Measurements from ENCODE around the gene FHIT.

The FHIT gene

DNA sequence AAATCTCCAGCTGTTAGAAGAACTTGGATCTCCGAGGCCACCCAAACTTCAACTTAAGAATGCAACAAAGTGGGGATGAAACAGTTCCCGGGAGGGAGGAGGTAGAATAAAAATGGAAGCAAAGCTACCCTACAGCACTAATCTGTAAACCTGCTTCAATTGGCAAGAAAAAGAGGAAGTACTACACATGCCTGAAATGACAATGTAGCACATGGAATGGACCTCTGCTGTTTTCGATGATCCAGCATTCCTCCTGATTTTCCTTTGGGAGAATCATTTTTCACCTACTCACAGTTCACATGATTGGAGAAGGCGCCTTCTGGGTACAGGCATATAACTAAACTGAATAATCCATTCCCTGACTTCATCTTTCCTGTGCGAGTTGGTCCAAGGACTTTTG lies 1081.5 kb downstream of the FHIT start:
- no peak for DNase-seq (ENCODE audit: low read depth in 3 of 3)

DNA sequence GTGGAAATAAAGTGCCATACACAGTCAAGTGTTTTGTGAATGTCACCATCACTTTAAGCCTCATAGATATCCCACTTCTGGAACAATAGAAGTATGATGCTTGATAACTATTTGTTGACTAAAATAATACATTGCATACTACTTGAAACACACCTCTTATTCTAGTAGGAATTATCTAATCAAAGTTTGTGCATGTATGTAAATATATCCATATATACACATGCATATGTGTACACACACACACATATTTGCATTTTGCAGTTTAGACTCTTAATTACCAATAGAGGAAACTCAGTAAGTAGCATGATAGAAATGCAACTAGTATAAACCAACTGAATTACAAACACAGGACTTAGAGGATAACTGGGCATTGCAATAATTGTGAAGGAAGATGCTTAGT lies 1084.1 kb downstream of the FHIT start:
- DNase-seq (ENCODE audit: low read depth in 3 of 3) = no peak

DNA sequence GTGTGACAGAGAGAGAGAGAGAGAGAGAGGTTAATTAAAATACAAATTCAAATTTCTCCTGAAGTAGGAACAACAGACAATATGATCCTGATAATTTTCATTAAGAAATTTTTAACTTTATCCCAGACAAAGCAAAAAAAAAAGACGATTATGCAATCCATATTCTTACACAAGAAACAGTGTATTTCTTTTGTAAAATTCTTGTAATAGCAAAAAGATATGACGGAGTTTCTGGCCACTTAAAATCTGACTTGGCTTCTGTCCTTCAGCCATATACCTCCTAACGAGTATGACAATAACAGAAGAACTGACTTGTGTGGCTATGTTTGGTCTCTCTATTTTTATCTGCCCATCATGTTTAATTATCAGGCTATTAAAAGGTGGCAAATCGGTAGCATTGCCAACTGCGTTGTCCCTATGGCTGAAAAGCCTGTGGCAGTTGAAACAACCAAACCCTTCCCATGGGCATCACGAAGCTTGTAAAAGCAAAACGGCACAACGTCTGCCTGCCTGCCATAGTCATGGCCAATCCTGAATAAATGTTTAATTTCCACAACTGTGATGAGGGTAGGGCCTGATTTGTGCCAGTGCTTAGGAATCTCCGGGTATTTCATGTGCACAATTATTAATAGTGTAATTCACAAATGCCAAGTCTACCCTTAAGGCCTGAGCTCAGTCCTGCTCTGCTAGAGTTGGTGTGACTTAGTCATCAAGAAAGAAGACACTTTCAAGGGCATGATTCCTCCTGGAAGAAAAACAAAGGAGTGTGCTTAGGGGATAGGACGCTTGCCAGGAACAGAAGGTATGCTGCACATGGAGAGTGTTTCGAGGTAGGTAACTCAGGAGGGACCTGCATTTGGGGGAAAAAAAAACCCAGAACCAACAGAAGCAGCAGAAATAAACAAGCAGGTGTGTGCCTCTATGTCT lies 1090.2 kb downstream of the FHIT start:
- no peak for DNase-seq (ENCODE audit: low read depth in 3 of 3)

DNA sequence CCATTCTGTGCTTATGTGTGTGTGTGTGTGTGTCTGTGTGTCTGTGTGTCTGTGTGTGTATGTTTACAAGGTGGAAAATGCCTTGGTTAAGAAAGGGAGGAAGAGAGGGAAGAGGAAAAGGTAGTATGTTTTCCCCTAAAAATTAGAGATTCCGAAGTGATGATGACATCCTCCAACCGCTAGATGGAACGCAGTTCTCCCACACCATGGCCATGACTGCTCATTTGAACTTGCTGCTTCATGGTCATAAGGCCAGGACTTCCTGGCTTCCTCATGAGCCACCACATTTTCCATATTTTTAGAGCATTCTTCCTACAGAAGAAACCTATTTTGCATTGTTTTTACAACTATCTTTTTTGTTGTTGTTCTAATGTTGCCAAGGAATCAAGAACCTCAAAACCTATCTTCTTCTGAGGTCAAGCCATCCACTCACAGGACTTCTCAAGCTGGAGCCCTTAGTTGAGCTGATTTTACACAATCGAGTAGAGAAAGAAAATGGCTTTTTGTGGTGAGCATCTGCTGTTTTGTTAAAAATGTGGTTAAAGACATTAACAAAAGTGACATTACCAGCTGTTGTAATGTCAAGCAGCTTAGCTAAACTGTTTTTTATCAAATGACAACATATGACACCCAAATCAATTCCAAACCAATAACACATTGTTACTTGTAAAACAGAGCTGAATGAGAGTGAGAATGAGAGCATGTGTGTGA lies 1091.0 kb downstream of the FHIT start:
- DNase-seq (ENCODE audit: low read depth in 3 of 3) = no peak

DNA sequence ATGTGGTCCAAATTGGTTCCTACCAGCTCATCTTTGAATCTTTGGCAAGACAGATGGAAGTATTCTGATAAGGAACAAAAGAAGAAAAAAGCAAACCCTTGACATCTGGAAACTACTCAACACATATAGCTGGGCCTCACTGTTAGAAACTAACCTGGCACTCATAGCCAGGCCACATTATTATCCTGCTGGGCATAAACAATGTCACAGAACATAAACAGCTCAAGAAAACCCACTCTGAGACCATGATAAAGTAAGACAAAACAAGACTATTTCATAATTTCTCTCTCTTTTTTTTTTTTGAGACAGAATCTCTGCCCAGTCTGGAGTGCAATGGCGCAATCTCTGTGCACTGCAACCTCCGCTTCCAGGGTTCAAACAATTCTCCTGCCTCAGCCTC lies 1093.2 kb downstream of the FHIT start:
- no peak for DNase-seq (ENCODE audit: low read depth in 3 of 3)

DNA sequence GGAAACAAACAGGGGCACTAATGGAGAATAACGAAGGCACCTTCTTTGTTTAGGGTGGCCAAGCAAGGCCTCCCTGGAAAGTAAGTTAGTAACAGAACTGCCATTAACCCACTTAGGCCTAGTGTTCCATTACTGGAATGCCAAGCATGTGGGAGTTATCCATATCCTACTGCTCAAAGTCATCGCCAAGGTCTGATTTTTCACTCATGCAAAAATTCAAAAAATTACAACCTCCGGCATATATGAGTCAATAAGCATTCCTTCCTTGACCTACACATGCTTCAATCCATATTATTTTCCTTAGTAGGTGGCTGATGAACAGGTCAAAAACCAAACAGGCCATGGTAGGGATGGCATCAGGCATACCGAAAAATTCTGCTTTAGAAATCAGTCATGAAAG lies 1097.2 kb downstream of the FHIT start:
- DNase-seq (ENCODE audit: low read depth in 3 of 3) = no peak

DNA sequence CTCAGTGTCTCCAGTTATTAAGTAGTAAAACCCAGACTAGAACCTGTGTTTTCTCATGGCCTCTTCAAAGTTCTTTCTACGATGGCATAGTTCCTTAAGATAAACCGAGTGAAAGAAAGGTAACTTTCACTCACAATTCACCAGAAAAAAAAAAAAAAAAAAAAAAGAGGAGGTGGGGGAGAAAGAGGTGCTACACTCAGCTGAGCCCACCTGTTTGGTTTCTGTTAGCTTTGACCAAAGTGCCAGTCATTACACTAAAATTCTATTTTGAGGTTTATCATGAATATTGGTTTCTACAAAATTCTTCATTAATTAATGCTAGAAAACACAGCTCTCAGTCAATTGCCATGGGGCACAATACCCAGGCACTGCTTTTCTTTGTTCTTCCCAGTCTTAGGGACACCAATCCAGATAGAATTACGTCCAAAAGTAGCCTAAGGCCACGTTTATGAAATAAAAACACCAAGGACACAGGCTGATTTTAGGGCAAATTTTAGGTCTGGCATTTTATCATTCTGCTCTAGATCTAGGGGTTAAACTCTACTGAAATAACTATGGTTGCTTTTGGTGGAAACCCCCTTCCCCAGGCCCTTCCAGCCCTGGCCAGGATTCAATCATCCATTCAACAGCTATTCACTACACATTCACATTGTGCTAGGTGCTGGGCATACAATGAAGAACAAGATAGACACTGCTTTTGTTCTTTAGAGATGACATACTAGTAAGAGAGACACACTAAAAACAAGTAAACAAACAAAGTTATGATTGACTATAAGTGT lies 1097.8 kb downstream of the FHIT start:
- no peak for DNase-seq (ENCODE audit: low read depth in 3 of 3)

DNA sequence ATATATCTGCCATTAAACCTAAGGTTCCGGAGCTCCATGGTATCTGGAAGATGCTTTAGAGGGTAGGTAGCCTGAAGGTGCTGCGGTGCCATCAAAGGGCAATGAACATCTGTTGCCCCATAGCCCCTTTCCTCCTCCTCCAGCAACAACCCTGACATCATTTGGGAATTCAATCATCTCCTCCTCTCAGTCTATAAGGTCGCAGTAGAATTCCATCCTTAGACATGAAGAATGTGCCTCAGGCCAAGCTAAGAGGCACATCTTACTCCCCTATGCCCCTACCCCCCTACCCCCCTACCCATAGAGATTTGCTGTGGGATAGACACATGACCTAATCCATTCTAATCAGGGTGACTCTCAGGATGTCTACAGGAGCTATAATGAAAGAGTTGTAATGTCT lies 1101.8 kb downstream of the FHIT start:
- DNase-seq (ENCODE audit: low read depth in 3 of 3) = no peak

DNA sequence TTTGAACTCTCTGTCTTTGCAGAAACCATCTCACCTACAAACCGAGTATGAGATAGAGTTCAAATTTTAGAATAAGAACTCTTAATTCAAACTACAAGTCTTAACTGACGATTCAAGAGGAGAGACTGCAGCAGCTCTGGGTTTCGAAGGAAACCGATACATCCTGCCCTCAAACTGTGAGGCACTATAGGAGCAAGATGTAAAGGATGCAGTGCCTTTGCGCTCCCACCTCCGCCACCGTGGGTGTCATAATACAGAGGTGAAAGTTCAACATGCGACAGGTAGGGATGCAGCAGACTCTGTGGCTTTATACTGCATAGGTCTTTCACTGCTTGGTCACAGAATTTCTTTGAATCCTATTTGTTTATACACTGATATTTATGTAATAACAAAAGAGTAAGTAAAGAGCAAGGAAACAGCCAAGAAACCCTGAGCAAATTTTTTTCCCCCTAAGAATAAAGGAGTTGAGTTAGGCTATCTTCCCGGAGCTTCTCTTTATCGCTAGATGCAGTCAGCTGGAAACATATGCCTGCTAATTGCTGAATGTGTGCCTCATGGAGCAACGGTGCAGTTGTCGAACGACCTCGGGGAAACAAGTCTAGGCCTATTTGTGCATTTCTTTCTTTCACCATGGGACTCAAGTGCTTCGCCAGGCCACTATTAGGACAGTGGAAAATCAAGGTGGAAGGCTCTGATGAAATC lies 1103.9 kb downstream of the FHIT start:
- no peak for DNase-seq (ENCODE audit: low read depth in 3 of 3)

DNA sequence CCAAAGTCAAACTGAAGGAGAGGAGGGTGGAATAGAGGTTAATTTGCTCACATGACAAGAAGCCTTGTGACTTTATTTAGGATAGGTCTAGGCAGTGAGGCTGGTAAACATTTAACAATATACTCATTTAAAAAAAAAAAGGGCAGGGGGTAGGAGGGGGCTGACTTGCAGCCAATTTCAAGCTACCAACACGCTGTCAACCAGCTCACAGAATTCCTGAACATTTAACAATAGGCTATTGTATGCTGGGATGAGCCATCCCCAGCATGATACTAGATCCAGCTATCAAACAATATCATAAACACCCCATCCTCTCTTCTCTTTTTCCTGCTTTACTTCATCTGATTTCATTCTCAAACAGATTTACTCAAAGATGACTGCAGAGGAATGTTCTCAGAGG lies 1105.1 kb downstream of the FHIT start:
- no peak for DNase-seq (ENCODE audit: low read depth in 3 of 3)

DNA sequence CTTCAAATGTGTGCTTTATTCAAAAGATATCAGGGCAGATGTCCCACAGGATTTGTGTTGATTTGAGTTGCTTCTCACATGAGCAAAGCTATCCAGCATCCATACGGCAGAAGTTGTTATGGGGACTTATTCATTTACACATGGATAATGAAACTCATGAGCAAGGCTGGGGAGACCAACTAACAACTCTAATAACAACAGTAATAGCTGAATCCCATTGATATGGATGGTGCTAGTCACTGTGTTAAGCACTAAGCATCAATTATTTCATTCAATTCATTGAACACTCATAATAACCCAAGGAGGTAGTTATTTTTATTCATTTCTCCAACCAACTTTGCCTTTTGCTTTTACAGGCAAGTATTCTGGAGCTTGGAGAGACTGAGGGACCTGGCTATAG lies 1107.2 kb downstream of the FHIT start:
- DNase-seq (ENCODE audit: low read depth in 3 of 3) = no peak

DNA sequence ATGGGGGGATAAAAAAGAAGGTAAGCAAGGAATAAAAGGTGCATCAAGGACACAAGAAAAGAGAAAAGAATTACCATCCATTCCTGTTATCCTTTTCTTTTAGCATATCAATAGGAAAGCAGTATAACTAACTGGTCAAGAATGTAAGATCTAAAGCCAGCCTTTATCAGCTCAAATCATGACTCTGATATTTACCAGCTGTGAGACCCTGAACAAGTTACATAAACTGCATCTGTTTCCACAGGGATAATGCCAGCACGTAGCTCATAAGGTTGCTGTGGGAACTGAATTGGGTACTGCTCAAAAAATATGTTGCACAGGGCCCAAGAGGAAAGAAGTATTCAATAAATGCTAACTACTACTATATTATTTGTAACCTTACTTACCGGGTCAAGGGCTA lies 1109.2 kb downstream of the FHIT start:
- DNase-seq (ENCODE audit: low read depth in 3 of 3) = no peak

DNA sequence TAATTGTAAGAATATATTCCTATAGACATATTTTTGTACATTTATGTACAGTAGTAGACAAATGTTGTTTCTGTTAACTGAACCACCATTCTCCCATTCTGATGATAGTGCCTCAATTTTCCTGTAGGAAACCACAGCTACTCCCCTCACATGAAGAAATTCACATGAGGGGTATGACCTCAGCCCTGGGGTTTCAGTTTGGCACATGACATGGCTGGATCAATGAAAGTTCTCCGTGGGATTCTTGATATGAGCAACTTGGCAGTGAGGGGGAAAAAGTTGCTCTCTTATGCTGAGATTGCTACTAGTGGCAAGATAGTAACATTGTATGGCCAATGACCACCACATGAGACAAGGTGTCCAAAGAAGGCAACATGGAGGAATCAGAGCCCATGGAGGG lies 1111.1 kb downstream of the FHIT start:
- DNase-seq (ENCODE audit: low read depth in 3 of 3) = peak in 1 of 3 experiments; percentile 3

DNA sequence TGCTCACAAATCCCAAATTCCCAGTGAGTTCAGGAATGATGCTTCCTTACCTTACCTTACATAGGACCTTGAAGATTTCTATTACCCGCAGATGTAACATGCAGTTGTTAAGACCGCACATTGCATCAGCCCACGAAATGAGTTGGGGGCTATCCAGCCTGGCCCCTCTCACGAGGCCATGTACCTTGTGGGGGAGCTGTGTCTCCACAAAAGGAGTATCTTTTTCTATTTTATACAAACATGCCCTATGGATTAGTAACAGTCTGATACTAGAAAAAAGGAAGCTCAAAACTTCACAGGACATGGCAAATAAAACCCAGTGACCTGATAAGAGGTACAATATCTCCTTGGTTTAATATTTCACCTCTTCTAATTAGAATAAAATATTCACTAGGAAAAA lies 1114.7 kb downstream of the FHIT start:
- no peak for DNase-seq (ENCODE audit: low read depth in 3 of 3)

DNA sequence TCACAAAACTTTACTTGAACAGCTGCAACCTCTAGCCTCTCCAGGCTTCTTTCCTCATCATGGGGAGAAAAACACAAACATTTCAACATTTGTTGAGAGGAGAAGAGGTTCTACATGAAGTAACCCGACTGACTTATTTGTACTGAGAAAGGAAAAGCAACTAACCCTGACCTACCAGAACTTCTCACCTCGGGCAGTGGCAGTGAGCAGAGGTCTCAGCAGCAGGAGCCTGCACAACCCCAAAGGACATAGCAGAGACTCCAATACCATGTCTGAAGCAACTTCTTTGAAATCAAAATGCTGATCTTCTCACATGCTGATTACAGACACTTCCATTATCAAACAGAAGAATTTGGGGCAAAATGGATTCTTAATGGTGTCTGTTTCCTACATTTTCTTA lies 1115.8 kb downstream of the FHIT start:
- no peak for DNase-seq (ENCODE audit: low read depth in 3 of 3)

DNA sequence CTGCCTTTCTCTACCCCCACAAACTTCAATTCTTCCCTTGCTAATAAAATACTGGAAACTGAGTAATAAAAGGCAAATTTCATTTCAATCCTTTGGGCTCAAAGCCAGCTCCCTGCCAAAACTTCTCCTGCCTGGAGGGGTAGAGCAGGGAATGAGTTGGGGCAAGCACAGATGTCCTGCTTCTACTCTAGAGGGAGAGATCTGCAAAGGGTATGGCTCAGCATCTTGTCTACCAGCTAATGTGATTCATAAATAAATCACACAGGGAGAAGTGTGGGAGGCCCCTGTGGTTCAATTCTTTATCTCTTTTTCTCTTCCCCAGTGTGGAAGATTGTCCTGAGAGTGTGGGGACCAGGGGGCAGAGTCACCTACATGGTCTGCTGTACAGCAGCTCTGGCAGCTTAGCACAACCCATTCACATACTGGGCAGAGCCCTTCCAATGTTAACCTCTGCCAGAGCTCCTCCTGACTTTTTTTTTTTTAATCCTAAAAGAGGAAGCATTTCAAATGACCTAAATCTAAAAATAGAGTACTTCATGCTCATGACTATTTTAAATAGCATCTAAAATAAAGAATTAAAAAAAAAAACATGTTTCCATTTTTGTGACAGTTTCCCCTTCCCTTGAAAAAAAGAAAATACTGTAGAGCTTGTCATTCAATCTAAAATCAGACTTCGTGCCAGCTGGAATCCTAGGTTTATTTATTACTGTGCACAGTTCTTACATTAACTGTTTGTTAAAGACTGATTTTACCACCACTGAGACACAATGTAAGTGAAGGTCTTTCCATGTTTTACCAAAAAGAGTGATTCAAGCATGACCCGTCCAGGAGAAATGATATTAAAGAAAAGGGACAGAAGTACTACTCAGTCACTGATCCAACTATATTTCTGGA lies 1117.7 kb downstream of the FHIT start:
- no peak for DNase-seq (ENCODE audit: low read depth in 3 of 3)

DNA sequence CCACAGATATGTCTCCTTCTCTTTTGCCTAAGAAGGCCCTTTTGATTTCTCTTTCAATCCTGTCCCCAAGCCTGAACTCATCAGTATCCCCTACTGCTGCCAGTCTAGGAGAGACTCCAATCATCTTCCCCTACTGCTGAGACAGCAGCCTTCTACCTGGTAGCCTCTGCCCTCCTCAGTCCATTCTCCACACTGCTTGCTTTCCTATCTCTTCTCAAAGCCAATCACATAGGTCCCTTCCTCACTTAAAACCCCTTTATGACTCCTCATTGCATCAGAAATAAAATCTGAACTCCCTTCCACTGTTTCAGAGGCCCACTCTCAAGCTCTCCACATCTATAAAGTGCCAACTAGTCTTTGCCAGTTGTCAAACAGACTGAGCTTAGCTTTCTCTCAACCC lies 1119.6 kb downstream of the FHIT start:
- no peak for DNase-seq (ENCODE audit: low read depth in 3 of 3)

DNA sequence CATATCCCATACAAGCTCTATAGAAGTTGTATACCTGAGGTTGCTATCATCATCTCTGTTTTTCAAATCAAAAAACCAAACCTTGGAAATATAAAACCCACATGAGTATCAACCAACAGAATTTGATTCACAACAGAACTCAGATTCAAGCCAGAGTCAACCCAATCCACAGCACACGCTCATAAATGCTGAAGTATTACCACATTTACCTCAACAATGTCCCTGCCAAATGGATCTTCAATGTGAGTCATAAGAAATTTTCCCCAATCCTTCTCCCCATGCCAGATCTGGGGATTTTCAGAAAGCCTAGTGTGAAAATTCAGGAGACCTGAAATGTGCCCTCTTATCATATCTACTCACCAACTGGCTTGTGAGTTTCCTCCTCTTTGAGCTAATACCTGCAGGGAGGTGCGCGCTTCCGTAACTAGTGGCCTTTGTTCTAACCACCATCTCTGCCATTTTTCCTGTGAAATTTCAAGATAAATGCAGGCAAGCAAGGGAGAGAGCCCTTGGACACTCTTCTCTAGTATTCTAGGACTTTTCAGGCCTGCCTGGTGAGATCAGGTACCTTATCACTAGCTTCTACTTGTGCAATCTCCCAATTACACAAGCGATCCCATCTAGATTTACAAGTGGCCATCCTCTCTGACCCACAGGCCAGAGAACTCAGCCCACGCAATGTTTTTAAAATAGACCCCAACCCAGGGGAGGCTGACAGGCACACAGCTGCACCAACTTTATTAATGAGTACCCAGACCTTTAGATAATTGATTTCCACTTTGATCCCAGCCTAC lies 1124.5 kb downstream of the FHIT start:
- DNase-seq (ENCODE audit: low read depth in 3 of 3) = no peak

DNA sequence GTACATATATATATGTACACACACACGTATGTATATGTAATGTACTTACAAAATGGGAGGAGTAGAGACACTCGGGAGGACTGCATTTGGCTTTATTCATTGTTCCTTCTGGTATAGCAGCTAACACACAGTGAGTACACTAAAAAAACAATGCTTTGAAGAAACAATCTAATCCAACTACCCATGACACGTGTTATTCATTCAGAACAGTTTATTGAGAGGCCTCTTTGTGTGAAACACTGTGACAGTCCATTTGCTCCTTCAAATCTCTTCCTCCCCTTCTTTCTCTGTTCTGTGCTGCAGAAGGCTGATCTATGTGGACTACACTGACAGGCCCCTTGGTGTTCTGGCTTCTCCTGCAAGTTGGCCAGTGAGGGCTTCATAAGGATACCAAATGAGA lies 1125.6 kb downstream of the FHIT start:
- no peak for DNase-seq (ENCODE audit: low read depth in 3 of 3)

DNA sequence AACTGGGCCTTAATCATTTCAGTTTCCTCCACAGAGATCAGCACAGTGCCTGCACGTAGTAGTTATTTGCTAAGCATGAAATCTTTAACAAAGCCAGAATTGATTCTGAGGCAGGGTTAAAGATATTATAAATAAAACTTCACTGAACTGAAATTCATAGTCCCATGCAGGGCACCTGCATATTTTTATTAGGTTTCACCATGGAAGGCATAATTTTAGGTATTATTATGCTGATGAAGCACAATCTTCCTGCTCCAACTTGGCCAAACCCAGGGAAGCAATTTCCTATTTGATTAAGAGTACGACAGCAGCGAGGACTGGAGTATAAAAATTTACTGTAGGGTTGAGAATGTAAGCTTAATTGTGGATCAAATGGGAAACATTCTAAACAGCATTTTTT lies 1131.0 kb downstream of the FHIT start:
- no peak for DNase-seq (ENCODE audit: low read depth in 3 of 3)
